ENCODE results near the gene TMEM132D. TPM values are rescaled to one million over a fixed set of nuclear protein-coding genes. Genes with fewer than 3 reads are reported as not detected.

TMEM132D gene
- total RNA-seq, 1 donor from 2014 or later: 16.5 TPM

- H3K27me3 Mint-ChIP-seq (ENCODE audit: unreplicated experiment): peaks cover 4% of the 10 kb centered on the region
These were observed 499.3 kb downstream of the TMEM132D start for GRCh38 chr12:129404556-129404955.

GRCh38 chr12:129401572-129401971 is 502.3 kb downstream of the TMEM132D start:
- TF ChIP-seq CTCF (IDR thresholded peaks at IDR 0.05; ENCODE audit: partially characterized antibody, unreplicated experiment): no peak
- Mint-ChIP-seq H3K27ac (ENCODE audit: unreplicated experiment) (no peak overlapping the region), H3K36me3 (ENCODE audit: unreplicated experiment) (peaks cover 8% of the 10 kb centered on the region), H3K9me3 (ENCODE audit: unreplicated experiment) (peaks cover 5% of the 10 kb centered on the region), H3K27me3 (ENCODE audit: unreplicated experiment) (peaks cover 4% of the 10 kb centered on the region), H3K4me1 (ENCODE audit: low read depth, unreplicated experiment) (no peaks in the 10 kb centered on the region), H3K4me3 (ENCODE audit: unreplicated experiment) (no peak overlapping the region)
- no peak for DNase-seq

More at GRCh38 chr12:129404556-129404955, 499.3 kb downstream of the TMEM132D start:
- Mint-ChIP-seq H3K27ac (ENCODE audit: unreplicated experiment) (no peak overlapping the region), H3K9me3 (ENCODE audit: unreplicated experiment) (peaks cover 4% of the 10 kb centered on the region), H3K36me3 (ENCODE audit: unreplicated experiment) (peaks cover 8% of the 10 kb centered on the region), H3K4me1 (ENCODE audit: low read depth, unreplicated experiment) (no peaks in the 10 kb centered on the region), H3K4me3 (ENCODE audit: unreplicated experiment) (no peak overlapping the region)
- TF ChIP-seq CTCF (IDR thresholded peaks at IDR 0.05; ENCODE audit: partially characterized antibody, unreplicated experiment): no peak
- no peak for DNase-seq

GRCh38 chr12:129394177-129394825 is 509.5 kb downstream of the TMEM132D start:
- H3K36me3 Mint-ChIP-seq (ENCODE audit: unreplicated experiment): no peaks in the 10 kb centered on the region

GRCh38 chr12:129393357-129393937 is 510.4 kb downstream of the TMEM132D start:
- DNase-seq: no peak
- peaks cover 1% of the 10 kb centered on the region for H3K4me1 Mint-ChIP-seq (ENCODE audit: low read depth, unreplicated experiment)
- no peak overlapping the region for H3K27ac Mint-ChIP-seq (ENCODE audit: unreplicated experiment)

More at GRCh38 chr12:129394177-129394825, 509.5 kb downstream of the TMEM132D start:
- TF ChIP-seq CTCF (IDR thresholded peaks at IDR 0.05; ENCODE audit: partially characterized antibody, unreplicated experiment): no peak
- DNase-seq: no peak
- no peak overlapping the region for H3K27ac Mint-ChIP-seq (ENCODE audit: unreplicated experiment)
- H3K27me3 Mint-ChIP-seq (ENCODE audit: unreplicated experiment): no peaks in the 10 kb centered on the region
- peaks cover 2% of the 10 kb centered on the region for H3K9me3 Mint-ChIP-seq (ENCODE audit: unreplicated experiment)
- H3K4me3 Mint-ChIP-seq (ENCODE audit: unreplicated experiment): no peak overlapping the region
- peaks cover 1% of the 10 kb centered on the region for H3K4me1 Mint-ChIP-seq (ENCODE audit: low read depth, unreplicated experiment)

More at GRCh38 chr12:129393357-129393937, 510.4 kb downstream of the TMEM132D start:
- no peak for TF ChIP-seq CTCF (IDR thresholded peaks at IDR 0.05; ENCODE audit: partially characterized antibody, unreplicated experiment)
- Mint-ChIP-seq H3K9me3 (ENCODE audit: unreplicated experiment) (peaks cover 2% of the 10 kb centered on the region), H3K4me3 (ENCODE audit: unreplicated experiment) (no peak overlapping the region), H3K27me3 (ENCODE audit: unreplicated experiment) (no peaks in the 10 kb centered on the region), H3K36me3 (ENCODE audit: unreplicated experiment) (no peaks in the 10 kb centered on the region)
